ENCODE results near the gene CRYGB. TPM values are rescaled to one million over a fixed set of nuclear protein-coding genes. Genes with fewer than 3 reads are reported as not detected.

Gene CRYGB
- total and polyA plus RNA-seq, 10 of the 15 experiments (the other 5 are each of a cell fraction or from before 2014, with no cell fraction given), result not detected

DNA sequence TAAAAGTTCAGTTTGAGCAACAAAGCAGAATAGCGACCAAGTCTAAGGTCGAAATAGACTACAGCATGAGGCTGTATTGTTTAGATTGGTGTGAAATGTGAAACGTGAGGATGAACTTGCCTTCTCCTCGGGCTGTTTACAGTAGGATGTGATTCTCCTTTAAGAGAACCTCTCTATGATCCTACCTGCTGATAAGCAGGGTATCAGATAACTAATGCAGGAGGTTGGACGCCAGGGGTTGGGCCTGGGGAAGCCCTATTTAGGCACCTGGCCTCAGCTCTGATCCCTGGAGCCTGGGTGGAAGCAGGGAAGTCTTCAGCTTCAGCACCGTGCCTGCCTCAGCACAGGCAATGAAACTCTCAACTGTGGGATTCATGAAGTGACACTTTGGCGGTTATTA, 33.0 kb downstream of the CRYGB start:
- CTCF ChIA-PET, result no interaction called here
- SMC1A ChIA-PET (ENCODE audit: uncharacterized antibody, unreplicated experiment), result no interaction called here
- intact Hi-C loops (cut with micrococcal nuclease; ENCODE audit: unreplicated experiment), result no loop called here
- RAD21 ChIA-PET (ENCODE audit: unreplicated experiment), result no interaction called here
- no peak for FAIRE-seq
- no TSS peak for BruUV-seq (replicated peaks)
- ATAC-seq, result no peak
- no peaks in the 10 kb centered on the region for H4K20me1 ChIP-seq (ENCODE audit: control insufficient read depth, insufficient read depth)
- WGBS (ENCODE audit: insufficient coverage, insufficient replicate concordance, low lambda C conversion rate, missing lambda C conversion rate), result 35% methylated on average over 7 of the region's 7 CpGs
- H3K9me3 ChIP-seq (replicated peaks; ENCODE audit: control insufficient read depth, insufficient read depth, low read length), result no peaks in the 10 kb centered on the region
- no peak overlapping the region for H2AFZ ChIP-seq (ENCODE audit: control insufficient read depth, low read depth, low read length)
- H3K9ac ChIP-seq (ENCODE audit: control insufficient read depth, insufficient read depth, low read length), result no peak overlapping the region
- H3K27ac ChIP-seq (ENCODE audit: control insufficient read depth, insufficient read depth), result no peak overlapping the region
- POLR2A ChIA-PET, result no interaction called here
- H3K4me2 ChIP-seq (ENCODE audit: control insufficient read depth, insufficient read depth), result no peak overlapping the region
- TF ChIP-seq, protein P1, sequence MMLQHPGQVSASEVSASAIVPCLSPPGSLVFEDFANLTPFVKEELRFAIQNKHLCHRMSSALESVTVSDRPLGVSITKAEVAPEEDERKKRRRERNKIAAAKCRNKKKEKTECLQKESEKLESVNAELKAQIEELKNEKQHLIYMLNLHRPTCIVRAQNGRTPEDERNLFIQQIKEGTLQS (IDR thresholded peaks at IDR 0.05; ENCODE audit: borderline replicate concordance, extremely low read depth, low read depth, low read length), result no peak
- TF ChIP-seq ELK1 (IDR thresholded peaks at IDR 0.05; ENCODE audit: low read depth, low read length) (no peak), WRNIP1 (IDR thresholded peaks at IDR 0.05; ENCODE audit: borderline replicate concordance, low read depth, low read length) (no peak), ZNF687 (IDR thresholded peaks at IDR 0.05) (no peak), POLR2A (IDR thresholded peaks at IDR 0.05; ENCODE audit: low read depth, low read length) (no peak), ZNF622 (IDR thresholded peaks at IDR 0.05) (no peak), MEF2B (IDR thresholded peaks at IDR 0.05; ENCODE audit: partially characterized antibody, poor library complexity, severe bottlenecking) (no peak), STAT3 (IDR thresholded peaks at IDR 0.05; ENCODE audit: low read depth, low read length) (no peak), MYC (IDR thresholded peaks at IDR 0.05; ENCODE audit: insufficient read depth, insufficient read length, insufficient replicate concordance, low read length, severe bottlenecking) (no peak), CHD4 (IDR thresholded peaks at IDR 0.05) (no peak), YY1 (IDR thresholded peaks at IDR 0.05; ENCODE audit: low read depth, low read length) (no peak), JUND (IDR thresholded peaks at IDR 0.05; ENCODE audit: low read depth, low read length) (no peak), RAD51 (IDR thresholded peaks at IDR 0.05) (no peak), ASH2L (IDR thresholded peaks at IDR 0.05; ENCODE audit: borderline replicate concordance, low read depth) (no peak)
- TF ChIP-seq, protein P2, sequence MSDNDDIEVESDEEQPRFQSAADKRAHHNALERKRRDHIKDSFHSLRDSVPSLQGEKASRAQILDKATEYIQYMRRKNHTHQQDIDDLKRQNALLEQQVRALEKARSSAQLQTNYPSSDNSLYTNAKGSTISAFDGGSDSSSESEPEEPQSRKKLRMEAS (IDR thresholded peaks at IDR 0.05; ENCODE audit: low read depth, low read length), result no peak
- TF ChIP-seq, protein P3, sequence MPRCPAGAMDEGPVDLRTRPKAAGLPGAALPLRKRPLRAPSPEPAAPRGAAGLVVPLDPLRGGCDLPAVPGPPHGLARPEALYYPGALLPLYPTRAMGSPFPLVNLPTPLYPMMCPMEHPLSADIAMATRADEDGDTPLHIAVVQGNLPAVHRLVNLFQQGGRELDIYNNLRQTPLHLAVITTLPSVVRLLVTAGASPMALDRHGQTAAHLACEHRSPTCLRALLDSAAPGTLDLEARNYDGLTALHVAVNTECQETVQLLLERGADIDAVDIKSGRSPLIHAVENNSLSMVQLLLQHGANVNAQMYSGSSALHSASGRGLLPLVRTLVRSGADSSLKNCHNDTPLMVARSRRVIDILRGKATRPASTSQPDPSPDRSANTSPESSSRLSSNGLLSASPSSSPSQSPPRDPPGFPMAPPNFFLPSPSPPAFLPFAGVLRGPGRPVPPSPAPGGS (IDR thresholded peaks at IDR 0.05; ENCODE audit: borderline replicate concordance, insufficient read depth, low read depth, low read length, poor library complexity, severe bottlenecking), result no peak
- no peaks in the 10 kb centered on the region for H3K4me1 ChIP-seq (ENCODE audit: control insufficient read depth, insufficient read depth, low read length)
- H3K79me2 ChIP-seq (ENCODE audit: control insufficient read depth, insufficient read depth, low read length), result no peaks in the 10 kb centered on the region
- no peak for DNase-seq (ENCODE audit: low read depth, low spot score)
- no peaks in the 10 kb centered on the region for H3K36me3 ChIP-seq (ENCODE audit: control insufficient read depth in 2 of 2, insufficient read depth in 2 of 2, low read length in 1 of 2)
- H3K4me3 ChIP-seq, result no peak overlapping the region
- no peaks in the 10 kb centered on the region for H3K27me3 ChIP-seq (replicated peaks in 1 of 2; ENCODE audit: control insufficient read depth in 2 of 2, insufficient read depth in 2 of 2, low read length in 1 of 2)
- in situ Hi-C loops (cut with MboI), result no loop called here
